SU-DHL-6 (cell line): ENCODE data around the gene BEND6.

ENCODE experiments used
- H2AFZ ChIP-seq: fragments of 200-600 bp; sonication (generic); 2 replicates; pipeline ENCODE4 v1.6.1; 2014; ENCODE audit warnings: low read depth, mild to moderate bottlenecking, moderate library complexity, mixed read lengths, antibody characterized with exemption, low read length; ENCODE audit not compliant: severe bottlenecking
- H3F3A ChIP-seq: fragments of 200-600 bp; shearing (Covaris generic); 2 replicates; pipeline ENCODE4 v1.6.0; 2016; ENCODE audit warnings: antibody characterized with exemption, mild to moderate bottlenecking; ENCODE audit not compliant: insufficient read depth
- H3K27ac ChIP-seq: fragments of 200-600 bp; sonication (generic); 2 replicates; pipeline ENCODE4 v1.5.1; 2016; ENCODE audit warnings: low read depth, mild to moderate bottlenecking, low read length, moderate library complexity, mixed read lengths
- H3K27me3 ChIP-seq: fragments of 200-600 bp; sonication (generic), shearing (Covaris generic); 2 replicates; pipeline ENCODE4 v1.6.0; 2014; ENCODE audit warnings: mild to moderate bottlenecking, low read length
- H3K36me3 ChIP-seq: fragments of 200-600 bp; sonication (generic); 2 replicates; pipeline ENCODE4 v1.6.1; 2014; ENCODE audit warnings: mild to moderate bottlenecking, low read length, mixed read lengths
- H3K4me2 ChIP-seq: fragments of 300-600, 200-600 bp; shearing (Covaris generic), sonication (generic); 2 replicates; pipeline ENCODE4 v1.6.0; 2014; ENCODE audit warnings: low read length, low read depth, mild to moderate bottlenecking; ENCODE audit not compliant: poor library complexity, severe bottlenecking
- H3K4me3 ChIP-seq: fragments of 200-600 bp; sonication (generic); 2 replicates; pipeline ENCODE4 v1.5.1; 2014; ENCODE audit warnings: antibody characterized with exemption, low read length, mild to moderate bottlenecking, mixed read lengths; ENCODE audit not compliant: insufficient read depth, poor library complexity, severe bottlenecking
- H3K79me2 ChIP-seq: fragments of 200-600 bp; sonication (generic); 2 replicates; pipeline ENCODE4 v1.6.1; 2014; ENCODE audit warnings: mild to moderate bottlenecking, low read length, moderate library complexity; ENCODE audit not compliant: insufficient read depth
- H3K9ac ChIP-seq: fragments of 200-600 bp; sonication (generic); 2 replicates; pipeline ENCODE4 v1.7.0; 2014; ENCODE audit warnings: mild to moderate bottlenecking, low read length
- H3K9me2 ChIP-seq: fragments of 200-600 bp; sonication (generic); replicated peaks from 2 replicates; pipeline ENCODE4 v1.6.1; 2014; ENCODE audit warnings: low read length; ENCODE audit not compliant: insufficient read depth
- H3K9me3 ChIP-seq: fragments of 200-600 bp; sonication (generic); 2 replicates; pipeline ENCODE4 v1.6.1; 2014; ENCODE audit warnings: low read length, mixed read lengths; ENCODE audit not compliant: insufficient read depth
- H4K20me1 ChIP-seq: fragments of 200-600 bp; sonication (generic); 2 replicates; pipeline ENCODE4 v1.6.1; 2014; ENCODE audit warnings: low read depth, mild to moderate bottlenecking, antibody characterized with exemption, low read length, moderate library complexity, mixed read lengths
- CTCF ChIP-seq: fragments of 200-600 bp; sonication (generic); IDR thresholded peaks from one replicate; pipeline ENCODE4 v1.5.1; 2017; ENCODE audit warnings: antibody characterized with exemption, mild to moderate bottlenecking, low read length, moderate library complexity; ENCODE audit not compliant: insufficient read depth, poor library complexity, severe bottlenecking
- EZH2phosphoT487 ChIP-seq: fragments of 200-600 bp; sonication (generic), shearing (Covaris generic); conservative IDR thresholded peaks from 2 replicates; pipeline ENCODE4 v1.6.1; 2018; ENCODE audit warnings: mild to moderate bottlenecking, antibody characterized with exemption, low read length, moderate library complexity, mixed read lengths

The BEND6 gene

DNA sequence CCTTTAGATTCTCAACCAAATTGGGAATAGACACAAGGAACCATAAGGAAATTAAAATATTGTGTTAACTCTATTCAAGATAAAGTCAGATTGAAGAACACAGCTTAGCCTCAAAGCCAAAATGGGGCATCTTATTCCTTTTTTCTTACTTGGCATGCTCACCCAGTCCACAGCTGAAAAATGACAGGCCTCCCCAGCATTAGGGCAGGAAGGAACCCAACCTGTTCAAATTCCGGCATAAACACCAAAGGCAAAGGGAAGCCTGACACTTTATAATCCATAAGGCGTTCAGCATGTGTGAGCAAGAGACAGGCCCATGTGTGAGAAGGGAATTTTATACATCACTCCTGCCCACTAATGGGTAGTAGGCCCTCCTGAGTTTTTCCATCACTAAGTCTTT lies 2.9 kb downstream of the BEND6 start:
- H3K4me3 ChIP-seq = no peak overlapping the region
- H3K27me3 ChIP-seq = no peaks in the 10 kb centered on the region
- no peak overlapping the region for H3K27ac ChIP-seq
- no peaks in the 10 kb centered on the region for H3K9me3 ChIP-seq
- H4K20me1 ChIP-seq = no peaks in the 10 kb centered on the region
- no peaks in the 10 kb centered on the region for H3K36me3 ChIP-seq
- H3F3A ChIP-seq = 0 out of 2 replicates have a peak, but pooled peaks cover 5% of the 10 kb centered on the region
- no peak overlapping the region for H3K9ac ChIP-seq
- no peaks in the 10 kb centered on the region for H3K9me2 ChIP-seq
- H3K79me2 ChIP-seq = no peaks in the 10 kb centered on the region
- H2AFZ ChIP-seq = no peak overlapping the region
- H3K4me2 ChIP-seq = no peak overlapping the region
- TF ChIP-seq EZH2phosphoT487 = no peak
- no peak for TF ChIP-seq CTCF

GRCh38 chr6:56958481-56958880 lies 3.6 kb downstream of the BEND6 start:
- TF ChIP-seq CTCF = no peak
- no peak for TF ChIP-seq EZH2phosphoT487
- Histone ChIP-seq H3K36me3 (no peaks in the 10 kb centered on the region), H3K4me2 (no peak overlapping the region), H3K79me2 (no peaks in the 10 kb centered on the region), H3K27me3 (no peaks in the 10 kb centered on the region), H4K20me1 (no peaks in the 10 kb centered on the region), H3K9me3 (no peaks in the 10 kb centered on the region), H3K9me2 (no peaks in the 10 kb centered on the region), H3K9ac (no peak overlapping the region), H3F3A (0 out of 2 replicates have a peak, but pooled peaks cover 5% of the 10 kb centered on the region), H3K27ac (no peak overlapping the region), H3K4me3 (no peak overlapping the region), H2AFZ (no peak overlapping the region)

DNA sequence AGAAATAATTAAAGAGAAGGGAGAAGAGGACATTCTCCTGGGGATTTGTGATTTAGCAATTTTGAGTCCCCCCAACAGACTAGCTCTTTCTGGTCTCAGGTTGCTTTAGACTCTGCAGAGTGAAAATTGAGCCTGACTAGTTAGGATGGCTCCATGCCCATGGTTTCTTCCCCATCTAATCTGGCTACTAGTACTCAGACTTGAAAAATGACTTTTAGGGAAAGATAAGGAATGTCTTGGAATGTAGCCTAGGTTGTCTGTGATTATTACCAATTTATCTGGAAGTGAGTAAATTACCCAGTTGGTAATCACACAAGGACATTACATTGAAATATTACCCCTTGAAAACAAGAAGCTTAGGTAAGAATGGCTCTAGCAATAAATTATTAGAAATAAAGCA lies 4.2 kb downstream of the BEND6 start:
- Histone ChIP-seq H3K9me2 (no peaks in the 10 kb centered on the region), H3F3A (0 out of 2 replicates have a peak, but pooled peaks cover 5% of the 10 kb centered on the region), H2AFZ (no peak overlapping the region), H3K9me3 (no peaks in the 10 kb centered on the region), H3K4me3 (no peak overlapping the region), H4K20me1 (no peaks in the 10 kb centered on the region), H3K27me3 (no peaks in the 10 kb centered on the region), H3K4me2 (no peak overlapping the region), H3K9ac (no peak overlapping the region), H3K36me3 (no peaks in the 10 kb centered on the region), H3K79me2 (no peaks in the 10 kb centered on the region), H3K27ac (no peak overlapping the region)
- TF ChIP-seq CTCF = no peak
- no peak for TF ChIP-seq EZH2phosphoT487

DNA sequence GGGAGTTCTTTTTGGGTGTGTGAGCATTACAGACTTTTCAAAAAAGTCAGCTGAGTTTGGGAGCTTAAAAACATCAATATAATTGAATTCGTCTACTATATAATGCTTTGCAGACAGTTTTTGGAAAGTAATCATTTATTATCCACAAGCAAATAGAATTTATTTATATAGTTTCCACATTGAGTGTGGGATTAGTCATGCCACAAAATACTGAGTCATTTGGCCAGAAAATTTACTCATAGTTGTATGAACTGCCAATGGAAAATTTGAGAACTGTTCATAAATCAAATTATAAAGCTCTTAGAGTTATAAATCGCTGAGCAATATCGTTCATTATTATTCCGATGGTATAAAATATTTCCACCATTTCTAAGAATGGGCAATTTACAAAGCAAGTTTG lies 5.0 kb downstream of the BEND6 start:
- TF ChIP-seq EZH2phosphoT487 = no peak
- TF ChIP-seq CTCF = no peak
- Histone ChIP-seq H4K20me1 (no peaks in the 10 kb centered on the region), H2AFZ (no peak overlapping the region), H3K27me3 (no peaks in the 10 kb centered on the region), H3K9me2 (no peaks in the 10 kb centered on the region), H3K9ac (no peak overlapping the region), H3K79me2 (no peaks in the 10 kb centered on the region), H3K4me3 (no peak overlapping the region), H3K9me3 (no peaks in the 10 kb centered on the region), H3K4me2 (no peak overlapping the region), H3K27ac (no peak overlapping the region), H3F3A (0 out of 2 replicates have a peak, but pooled peaks cover 5% of the 10 kb centered on the region), H3K36me3 (no peaks in the 10 kb centered on the region)
